ENCODE results near the gene RAD51C. TPM values are rescaled to one million over a fixed set of nuclear protein-coding genes. Genes with fewer than 3 reads are reported as not detected.

RAD51C gene
- total and polyA plus RNA-seq, 9 of the 15 experiments (the other 6 are each of a cell fraction or from before 2014, with no cell fraction given), result 93.9 to 341 (median 135) TPM

DNA sequence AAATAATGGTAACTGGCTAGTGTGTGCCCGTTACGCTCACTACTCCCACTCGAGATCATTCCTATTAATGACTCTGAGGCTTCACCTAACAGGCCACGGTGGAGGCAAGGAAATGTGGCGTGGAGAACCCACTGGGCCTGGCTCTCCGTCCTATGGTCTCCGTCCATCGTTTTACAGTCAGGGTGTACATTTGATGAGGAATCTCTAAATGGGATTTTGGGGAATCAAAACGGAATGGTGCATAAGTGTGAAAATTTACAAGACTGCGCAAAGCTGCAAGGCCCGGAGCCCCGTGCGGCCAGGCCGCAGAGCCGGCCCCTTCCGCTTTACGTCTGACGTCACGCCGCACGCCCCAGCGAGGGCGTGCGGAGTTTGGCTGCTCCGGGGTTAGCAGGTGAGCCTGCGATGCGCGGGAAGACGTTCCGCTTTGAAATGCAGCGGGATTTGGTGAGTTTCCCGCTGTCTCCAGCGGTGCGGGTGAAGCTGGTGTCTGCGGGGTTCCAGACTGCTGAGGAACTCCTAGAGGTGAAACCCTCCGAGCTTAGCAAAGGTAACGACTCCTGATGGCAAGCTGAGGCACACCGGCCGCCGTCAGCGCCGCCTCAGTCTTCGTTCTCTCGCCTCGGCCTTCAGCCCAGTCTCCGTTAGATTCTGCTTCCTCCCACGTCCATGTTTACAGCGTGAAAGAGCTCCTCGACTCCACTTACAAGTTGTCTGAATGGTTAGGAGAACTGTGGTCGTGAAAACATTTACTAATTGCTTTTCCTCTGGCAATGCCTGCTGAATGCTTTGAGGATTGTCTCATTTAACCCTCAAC is at the start of gene RAD51C (continued):
- TF ChIP-seq MGA (IDR thresholded peaks at IDR 0.05), result peak; percentile 99
- no peak for TF ChIP-seq HNRNPL (IDR thresholded peaks at IDR 0.05; ENCODE audit: low read depth, low read length)
- TF ChIP-seq XRCC3 (IDR thresholded peaks at IDR 0.05), result no peak
- no peak for TF ChIP-seq TAL1 (IDR thresholded peaks at IDR 0.05)
- 0 out of 2 replicates have a peak, but pooled peaks have one; percentile 11 for TF ChIP-seq ESRRA (IDR thresholded peaks at IDR 0.05; ENCODE audit: borderline replicate concordance, low read depth)
- TF ChIP-seq HDAC1 (IDR thresholded peaks at IDR 0.05), result 0 out of 4 replicates have a peak, but pooled peaks of 1 of the 2 experiments have one; percentile 65
- 0 out of 2 replicates have a peak, but pooled peaks have one; percentile 23 for TF ChIP-seq TGIF2 (CRISPR knock-in tag; IDR thresholded peaks at IDR 0.05)
- no peak for TF ChIP-seq ZNF3 (CRISPR knock-in tag; IDR thresholded peaks at IDR 0.05)
- TF ChIP-seq MLLT1 (IDR thresholded peaks at IDR 0.05), result peak in 1 of 2 experiments; percentile 34; a peak in 1 of 4 replicates
- peak in 1 of 2 experiments; percentile 72; a peak in 1 of 4 replicates for TF ChIP-seq KDM4B (IDR thresholded peaks at IDR 0.05; ENCODE audit: borderline replicate concordance in 2 of 2, low read depth in 1 of 2)
- no peak for TF ChIP-seq ILF3 (IDR thresholded peaks at IDR 0.05; ENCODE audit: borderline replicate concordance)
- TF ChIP-seq MYC (IDR thresholded peaks at IDR 0.05; ENCODE audit: low read depth, low read length), result peak; percentile 93
- TF ChIP-seq MYC (CRISPR knock-in tag; IDR thresholded peaks at IDR 0.05; ENCODE audit: borderline replicate concordance, low read depth), result 0 out of 2 replicates have a peak, but pooled peaks have one; percentile 63
- TF ChIP-seq POLR3G (IDR thresholded peaks at IDR 0.05; ENCODE audit: extremely low read depth, insufficient read length, insufficient replicate concordance), result no peak
- TF ChIP-seq HLTF (IDR thresholded peaks at IDR 0.05), result no peak; the same call in 1 of the 2 replicates

All from K562 (cell line).